Ovary (tissue), 3 donors: ENCODE measurements around the gene CFAP61.

ENCODE experiments used
- POLR2A ChIP-seq: fragments of 450-650 bp; IDR thresholded peaks from one replicate; pipeline ENCODE4 v1.6.1; 2017; ENCODE audit warnings: antibody characterized with exemption, mild to moderate bottlenecking, moderate library complexity
- TF ChIP-seq, protein P1 (sequence below), 3 donors: fragments of 450-650 bp in 2 of 3; fragments of 200-600 bp in 1 of 3; IDR thresholded peaks; one replicate each; pipeline versions ENCODE4 v1.5.1 to v1.8.0; 2016 to 2022; ENCODE audit warnings: antibody characterized with exemption in 3 of 3, mild to moderate bottlenecking in 1 of 3
- donor health status: DM: no; HTN: no; CAD: no.

DNA sequence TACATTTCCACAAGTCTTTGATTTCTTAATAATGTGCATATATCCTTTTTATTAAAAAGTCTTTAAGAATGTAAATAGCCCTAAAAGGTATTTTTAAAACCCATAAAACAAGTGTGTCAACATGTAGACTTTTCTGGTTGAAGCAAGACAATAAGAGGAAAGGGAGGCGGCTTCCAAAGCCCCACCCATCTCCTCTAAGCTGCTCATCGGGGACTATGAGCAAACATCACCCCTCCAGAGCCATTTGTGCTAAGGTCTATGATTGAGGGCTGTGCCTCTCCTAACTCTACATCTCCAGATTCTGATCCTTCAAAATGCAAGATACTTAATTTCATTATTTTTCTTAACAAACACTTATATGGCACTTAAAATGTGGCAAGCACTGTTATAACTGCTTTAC is 37.7 kb upstream of the CFAP61 start:
- TF ChIP-seq, protein P1, sequence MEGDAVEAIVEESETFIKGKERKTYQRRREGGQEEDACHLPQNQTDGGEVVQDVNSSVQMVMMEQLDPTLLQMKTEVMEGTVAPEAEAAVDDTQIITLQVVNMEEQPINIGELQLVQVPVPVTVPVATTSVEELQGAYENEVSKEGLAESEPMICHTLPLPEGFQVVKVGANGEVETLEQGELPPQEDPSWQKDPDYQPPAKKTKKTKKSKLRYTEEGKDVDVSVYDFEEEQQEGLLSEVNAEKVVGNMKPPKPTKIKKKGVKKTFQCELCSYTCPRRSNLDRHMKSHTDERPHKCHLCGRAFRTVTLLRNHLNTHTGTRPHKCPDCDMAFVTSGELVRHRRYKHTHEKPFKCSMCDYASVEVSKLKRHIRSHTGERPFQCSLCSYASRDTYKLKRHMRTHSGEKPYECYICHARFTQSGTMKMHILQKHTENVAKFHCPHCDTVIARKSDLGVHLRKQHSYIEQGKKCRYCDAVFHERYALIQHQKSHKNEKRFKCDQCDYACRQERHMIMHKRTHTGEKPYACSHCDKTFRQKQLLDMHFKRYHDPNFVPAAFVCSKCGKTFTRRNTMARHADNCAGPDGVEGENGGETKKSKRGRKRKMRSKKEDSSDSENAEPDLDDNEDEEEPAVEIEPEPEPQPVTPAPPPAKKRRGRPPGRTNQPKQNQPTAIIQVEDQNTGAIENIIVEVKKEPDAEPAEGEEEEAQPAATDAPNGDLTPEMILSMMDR (IDR thresholded peaks at IDR 0.05), result no peak
- no peak for TF ChIP-seq POLR2A
